ENCODE measurements around the gene QDPR. TPM values are rescaled to one million over a fixed set of nuclear protein-coding genes. Genes with fewer than 3 reads are reported as not detected.

The QDPR gene
- total RNA-seq, 1 experiment from 2014 or later = 39.2 TPM

DNA sequence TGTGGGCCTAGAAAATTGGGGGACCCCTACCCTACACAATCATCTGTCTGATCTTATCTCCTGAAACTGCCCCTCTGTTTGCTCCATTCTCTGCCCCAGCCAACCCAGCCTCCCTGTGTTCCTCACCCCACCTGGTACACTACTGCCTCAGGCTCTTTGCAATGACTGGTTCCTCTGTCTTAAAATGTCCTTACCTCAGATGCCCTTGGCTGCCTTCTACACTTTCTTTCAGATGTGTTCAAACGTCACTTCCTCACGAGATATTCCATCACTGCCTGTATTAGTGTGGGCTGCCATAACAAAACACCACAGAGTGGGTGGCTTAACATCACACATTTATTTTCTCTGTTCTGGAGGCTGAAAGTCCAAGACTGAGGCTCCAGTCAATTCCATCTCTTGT is 29.2 kb downstream of the QDPR start:
- TF ChIP-seq, protein P1, sequence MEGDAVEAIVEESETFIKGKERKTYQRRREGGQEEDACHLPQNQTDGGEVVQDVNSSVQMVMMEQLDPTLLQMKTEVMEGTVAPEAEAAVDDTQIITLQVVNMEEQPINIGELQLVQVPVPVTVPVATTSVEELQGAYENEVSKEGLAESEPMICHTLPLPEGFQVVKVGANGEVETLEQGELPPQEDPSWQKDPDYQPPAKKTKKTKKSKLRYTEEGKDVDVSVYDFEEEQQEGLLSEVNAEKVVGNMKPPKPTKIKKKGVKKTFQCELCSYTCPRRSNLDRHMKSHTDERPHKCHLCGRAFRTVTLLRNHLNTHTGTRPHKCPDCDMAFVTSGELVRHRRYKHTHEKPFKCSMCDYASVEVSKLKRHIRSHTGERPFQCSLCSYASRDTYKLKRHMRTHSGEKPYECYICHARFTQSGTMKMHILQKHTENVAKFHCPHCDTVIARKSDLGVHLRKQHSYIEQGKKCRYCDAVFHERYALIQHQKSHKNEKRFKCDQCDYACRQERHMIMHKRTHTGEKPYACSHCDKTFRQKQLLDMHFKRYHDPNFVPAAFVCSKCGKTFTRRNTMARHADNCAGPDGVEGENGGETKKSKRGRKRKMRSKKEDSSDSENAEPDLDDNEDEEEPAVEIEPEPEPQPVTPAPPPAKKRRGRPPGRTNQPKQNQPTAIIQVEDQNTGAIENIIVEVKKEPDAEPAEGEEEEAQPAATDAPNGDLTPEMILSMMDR (IDR thresholded peaks at IDR 0.05; ENCODE audit: unreplicated experiment) = no peak
- POLR2A ChIA-PET = no interaction called here
- H3K4me3 Mint-ChIP-seq (ENCODE audit: unreplicated experiment) = no peak overlapping the region
- no peaks in the 10 kb centered on the region for H3K4me1 Mint-ChIP-seq (ENCODE audit: insufficient read depth, unreplicated experiment)
- no peak for DNase-seq (ENCODE audit: unreplicated experiment)
- intact Hi-C loops (cut with micrococcal nuclease) = no loop called here
- H3K27ac Mint-ChIP-seq (ENCODE audit: low read depth, unreplicated experiment) = no peak overlapping the region
- no peaks in the 10 kb centered on the region for H3K27me3 Mint-ChIP-seq (ENCODE audit: insufficient read depth, unreplicated experiment)
- H3K9me3 Mint-ChIP-seq (ENCODE audit: unreplicated experiment) = no peaks in the 10 kb centered on the region
- peaks cover 27% of the 10 kb centered on the region for H3K36me3 Mint-ChIP-seq (ENCODE audit: insufficient read depth, unreplicated experiment)
- CTCF ChIA-PET = no interaction called here
- BruUV-seq (replicated peaks) = no TSS peak

DNA sequence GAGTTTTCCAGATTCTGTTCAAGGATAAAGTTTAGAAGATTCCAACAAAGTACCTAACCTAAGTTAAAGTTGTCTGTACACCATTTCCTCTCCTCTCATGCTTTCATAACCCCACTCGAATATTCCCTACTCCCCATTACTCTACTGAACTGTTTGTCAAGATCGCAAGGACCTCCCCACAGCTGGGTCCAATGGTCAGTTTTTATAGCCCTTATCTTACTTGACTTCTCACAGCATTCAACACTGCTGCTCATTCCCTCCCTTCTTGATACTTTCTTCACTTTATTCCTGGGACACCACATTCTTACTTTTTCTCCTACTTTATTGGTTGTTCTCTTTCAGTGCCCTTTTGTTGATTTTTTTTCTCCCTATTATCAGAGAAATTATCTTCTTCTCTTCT is 30.9 kb downstream of the QDPR start:
- intact Hi-C loops (cut with micrococcal nuclease) = no loop called here
- DNase-seq (ENCODE audit: unreplicated experiment) = no peak
- Mint-ChIP-seq H3K9me3 (ENCODE audit: unreplicated experiment) (no peaks in the 10 kb centered on the region), H3K27ac (ENCODE audit: low read depth, unreplicated experiment) (no peak overlapping the region), H3K27me3 (ENCODE audit: insufficient read depth, unreplicated experiment) (no peaks in the 10 kb centered on the region), H3K4me3 (ENCODE audit: unreplicated experiment) (no peak overlapping the region), H3K36me3 (ENCODE audit: insufficient read depth, unreplicated experiment) (peaks cover 14% of the 10 kb centered on the region), H3K4me1 (ENCODE audit: insufficient read depth, unreplicated experiment) (no peaks in the 10 kb centered on the region)
- BruUV-seq (replicated peaks) = no TSS peak
- ChIA-PET POLR2A (no interaction called here), CTCF (interaction anchor here (0.6 to 1.0 kb wide), 3 partner anchors 9 to 1082 kb away, joined by 3 to 4 read pairs (median 3); no protein-coding TSS in a partner anchor)
- TF ChIP-seq, protein P1 (IDR thresholded peaks at IDR 0.05; ENCODE audit: unreplicated experiment) = no peak

DNA sequence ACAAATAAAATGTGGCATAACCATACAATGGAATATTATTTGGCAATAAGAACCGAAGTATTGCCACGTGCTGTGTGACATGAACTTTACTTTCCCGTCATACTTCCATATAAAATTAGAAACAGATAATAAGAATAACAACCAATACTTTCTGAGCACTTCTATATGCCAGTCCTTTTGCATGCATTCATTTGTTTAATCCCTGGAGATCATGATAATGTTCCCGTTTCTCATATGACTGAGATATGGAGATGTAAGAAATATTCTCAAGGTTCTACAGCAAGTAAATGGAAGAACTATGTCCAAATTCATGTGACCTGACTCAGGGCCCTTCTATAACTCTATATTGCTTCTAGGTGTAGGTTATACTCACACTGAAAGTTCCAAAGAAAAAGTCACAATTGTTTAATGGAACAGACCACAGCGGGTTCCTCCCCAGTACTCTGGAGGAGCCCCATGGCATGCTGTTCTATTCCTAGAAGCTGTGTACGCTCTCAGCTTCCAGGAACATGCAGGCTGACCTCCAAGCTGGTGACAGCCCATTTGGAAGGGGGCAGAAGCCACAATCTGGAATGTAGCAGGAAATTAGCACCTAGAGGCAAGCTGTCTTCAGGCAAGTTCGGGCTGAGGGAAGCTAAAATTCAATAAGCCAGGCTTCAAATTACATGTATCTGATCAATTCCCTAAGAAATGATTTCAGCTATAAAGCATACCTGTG is 31.5 kb downstream of the QDPR start:
- ChIA-PET CTCF (interaction anchor here (0.6 to 1.0 kb wide), 3 partner anchors 8 to 1081 kb away, joined by 3 to 4 read pairs (median 3); no protein-coding TSS in a partner anchor), POLR2A (no interaction called here)
- H3K27me3 Mint-ChIP-seq (ENCODE audit: insufficient read depth, unreplicated experiment) = no peaks in the 10 kb centered on the region
- H3K4me3 Mint-ChIP-seq (ENCODE audit: unreplicated experiment) = no peak overlapping the region
- TF ChIP-seq, protein P1 (IDR thresholded peaks at IDR 0.05; ENCODE audit: unreplicated experiment) = no peak
- H3K36me3 Mint-ChIP-seq (ENCODE audit: insufficient read depth, unreplicated experiment) = peaks cover 9% of the 10 kb centered on the region
- H3K4me1 Mint-ChIP-seq (ENCODE audit: insufficient read depth, unreplicated experiment) = peaks cover 2% of the 10 kb centered on the region
- intact Hi-C loops (cut with micrococcal nuclease) = no loop called here
- no peaks in the 10 kb centered on the region for H3K9me3 Mint-ChIP-seq (ENCODE audit: unreplicated experiment)
- H3K27ac Mint-ChIP-seq (ENCODE audit: low read depth, unreplicated experiment) = no peak overlapping the region
- no TSS peak for BruUV-seq (replicated peaks)
- DNase-seq (ENCODE audit: unreplicated experiment) = no peak

DNA sequence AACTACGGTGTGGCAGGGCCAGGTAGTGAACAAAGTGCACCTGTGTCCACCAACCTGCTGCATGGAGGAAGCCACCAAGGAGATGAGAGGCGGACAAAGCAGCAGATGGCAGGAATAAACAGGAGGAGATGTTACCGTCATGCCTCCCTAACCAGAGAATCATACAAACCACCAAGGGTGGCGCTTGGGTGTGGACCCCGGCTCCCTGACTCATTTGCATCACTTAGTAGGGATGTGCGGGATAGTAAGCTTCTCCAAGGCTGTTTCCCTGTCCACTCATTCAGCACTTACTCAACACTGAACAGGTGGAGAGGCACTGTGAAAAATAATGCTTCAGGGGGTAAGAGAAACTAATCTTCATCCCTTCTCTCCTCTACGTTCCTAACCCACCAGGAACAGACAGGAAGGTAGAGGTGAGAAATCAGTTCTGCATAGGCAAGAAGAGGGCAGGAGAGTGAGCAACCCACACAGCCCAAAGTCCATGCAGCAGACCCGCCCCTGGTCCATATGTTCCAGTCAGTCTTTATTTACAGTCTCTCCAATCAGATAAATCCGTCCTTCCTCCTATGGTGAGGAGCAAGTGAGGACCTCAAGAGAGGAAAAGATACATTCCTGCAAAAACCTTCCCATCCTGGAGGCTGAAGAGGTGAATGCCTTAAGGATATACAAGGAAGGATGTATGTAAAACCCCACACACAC is 34.0 kb downstream of the QDPR start:
- Mint-ChIP-seq H3K36me3 (ENCODE audit: insufficient read depth, unreplicated experiment) (peaks cover 5% of the 10 kb centered on the region), H3K4me1 (ENCODE audit: insufficient read depth, unreplicated experiment) (peaks cover 7% of the 10 kb centered on the region), H3K27ac (ENCODE audit: low read depth, unreplicated experiment) (no peak overlapping the region), H3K27me3 (ENCODE audit: insufficient read depth, unreplicated experiment) (no peaks in the 10 kb centered on the region), H3K4me3 (ENCODE audit: unreplicated experiment) (no peak overlapping the region), H3K9me3 (ENCODE audit: unreplicated experiment) (no peaks in the 10 kb centered on the region)
- no TSS peak for BruUV-seq (replicated peaks)
- CTCF ChIA-PET = no interaction called here
- POLR2A ChIA-PET = no interaction called here
- TF ChIP-seq, protein P1 (IDR thresholded peaks at IDR 0.05; ENCODE audit: unreplicated experiment) = no peak
- no peak for DNase-seq (ENCODE audit: unreplicated experiment)
- intact Hi-C loops (cut with micrococcal nuclease) = no loop called here
